H1 (cell line): ENCODE results near the gene SERPINB12.

Experiments used
- BRCA1 ChIP-seq: IDR thresholded peaks from 2 replicates; pipeline ENCODE4 v1.6.1; 2012; ENCODE audit warnings: low read depth, low read length, improper control_type of control experiment
- CTCF ChIP-seq, 3 experiments: IDR thresholded peaks; 1 replicate in 2 of 3; 2 replicates in 1 of 3; pipeline versions ENCODE4 v1.5.1 to v1.6.1; 2011; ENCODE audit warnings: low read length in 3 of 3, mild to moderate bottlenecking in 3 of 3, inconsistent platforms in 2 of 3, low read depth in 1 of 3, moderate library complexity in 1 of 3; ENCODE audit not compliant: insufficient read depth in 1 of 3; ENCODE audit errors: control extremely low read depth in 1 of 3
- EP300 ChIP-seq, 2 experiments: IDR thresholded peaks; 1 replicate in 1 of 2; 2 replicates in 1 of 2; pipeline ENCODE4 v1.6.1; 2011 to 2012; ENCODE audit warnings: low read depth in 2 of 2, low read length in 2 of 2, mild to moderate bottlenecking in 2 of 2, borderline replicate concordance in 1 of 2, inconsistent platforms in 1 of 2, moderate library complexity in 1 of 2
- EZH2 ChIP-seq: fragments of 200-600 bp; sonication (generic); IDR thresholded peaks from 2 replicates; pipeline ENCODE4 v1.7.1; 2012; ENCODE audit warnings: low read depth, mild to moderate bottlenecking, moderate library complexity, low read length, inconsistent platforms; ENCODE audit not compliant: severe bottlenecking
- KDM5A ChIP-seq: fragments of 200-600 bp; IDR thresholded peaks from 2 replicates; pipeline ENCODE4 v1.7.1; 2012; ENCODE audit warnings: mild to moderate bottlenecking, low read length, inconsistent platforms, mixed read lengths
- POLR2AphosphoS5 ChIP-seq: IDR thresholded peaks from 2 replicates; pipeline ENCODE4 v1.6.1; 2011; ENCODE audit warnings: low read depth, low read length
- RFX5 ChIP-seq: IDR thresholded peaks from 2 replicates; pipeline ENCODE4 v1.6.1; 2011; ENCODE audit warnings: low read depth, low read length, improper control_type of control experiment, borderline replicate concordance
- SRF ChIP-seq: IDR thresholded peaks from 2 replicates; pipeline ENCODE4 v1.6.1; 2011; ENCODE audit warnings: mild to moderate bottlenecking, low read depth, low read length, moderate library complexity

- TF ChIP-seq SRF: no peak
- TF ChIP-seq CTCF (IDR thresholded peaks at IDR 0.05; ENCODE audit: control extremely low read depth in 1 of 3, insufficient read depth in 1 of 3, low read depth in 1 of 3, low read length in 3 of 3): peak in 2 of 3 experiments; percentile 80 to 86; a peak in 3 of 4 replicates
- no peak for TF ChIP-seq EZH2
- peak in 1 of 2 experiments; percentile 32; a peak in 1 of 3 replicates for TF ChIP-seq EP300 (IDR thresholded peaks at IDR 0.05; ENCODE audit: borderline replicate concordance in 1 of 2, low read depth in 2 of 2, low read length in 2 of 2)
- TF ChIP-seq POLR2AphosphoS5: no peak
- no peak for TF ChIP-seq BRCA1
- no peak for TF ChIP-seq KDM5A
- TF ChIP-seq RFX5: no peak
Observed at GRCh38 chr18:63518178-63519012, 23.8 kb upstream of the SERPINB12 start.
